Measurements from ENCODE around the gene ADCY3. TPM values are rescaled to one million over a fixed set of nuclear protein-coding genes. Genes with fewer than 3 reads are reported as not detected.

The ADCY3 gene
- total and polyA plus RNA-seq, 2 of the 4 experiments (the other 2 are of a cell fraction) = 17.4 to 46.1 TPM

- Histone ChIP-seq H2AK9ac (replicated peaks; ENCODE audit: low read depth, low read length, poor library complexity) (no peak overlapping the region), H3K4me3 (ENCODE audit: insufficient read depth, low read depth, low read length) (no peak overlapping the region), H2AFZ (replicated peaks; ENCODE audit: low read length, poor library complexity) (peak overlapping the region; percentile 87), H4K20me1 (ENCODE audit: insufficient read depth, low read length) (no peaks in the 10 kb centered on the region), H4K5ac (ENCODE audit: low read depth, low read length) (peak overlapping the region; percentile 55), H2BK120ac (ENCODE audit: low read depth, low read length) (no peak overlapping the region), H4K91ac (ENCODE audit: insufficient read depth, low read depth, low read length) (no peak overlapping the region), H3K27ac (ENCODE audit: insufficient read depth, low read length) (no peak overlapping the region), H3K9ac (ENCODE audit: low read depth, low read length) (no peak overlapping the region), H3K79me1 (ENCODE audit: low read depth in 1 of 2, low read length in 2 of 2) (no peaks in the 10 kb centered on the region), H3K27me3 (ENCODE audit: control insufficient read depth, insufficient read depth, low read length) (no peaks in the 10 kb centered on the region), H3K4me2 (ENCODE audit: low read depth, low read length) (no peak overlapping the region), H2BK15ac (ENCODE audit: low read depth, low read length) (no peak overlapping the region), H3K23ac (ENCODE audit: low read depth, low read length) (no peak overlapping the region), H3K36me3 (ENCODE audit: control insufficient read depth, insufficient read depth, low read length) (no peaks in the 10 kb centered on the region), H3K18ac (ENCODE audit: low read depth, low read length) (no peak overlapping the region), H2AK5ac (ENCODE audit: low read depth, low read length) (no peak overlapping the region), H2BK5ac (ENCODE audit: low read depth, low read length, poor library complexity, severe bottlenecking) (no peak overlapping the region), H2BK20ac (ENCODE audit: low read depth, low read length) (no peak overlapping the region), H4K8ac (ENCODE audit: low read depth in 2 of 2, low read length in 2 of 2) (peak overlapping the region in 1 of 2 experiments; percentile 67; a peak in 1 of 4 replicates), H3K4me1 (ENCODE audit: control insufficient read depth, insufficient read depth, low read length) (peaks cover 3% of the 10 kb centered on the region), H3K14ac (replicated peaks; ENCODE audit: low read depth, low read length) (no peak overlapping the region), H3K4ac (ENCODE audit: low read depth, low read length) (no peak overlapping the region; the same call in 1 of the 2 replicates), H3K9me3 (ENCODE audit: control insufficient read depth, insufficient read depth, low read length) (no peaks in the 10 kb centered on the region), H3K56ac (ENCODE audit: extremely low read depth, insufficient read depth, low read length) (no peak overlapping the region), H3K9me1 (ENCODE audit: insufficient read depth, low read length) (peaks cover 13% of the 10 kb centered on the region)
- ChIA-PET CTCF (no interaction called here), POLR2A (ENCODE audit: unreplicated experiment) (no interaction called here)
- TF ChIP-seq MXI1 (IDR thresholded peaks at IDR 0.05; ENCODE audit: borderline replicate concordance, low read depth, low read length) (no peak), BHLHE40 (IDR thresholded peaks at IDR 0.05; ENCODE audit: low read depth, low read length) (peak; percentile 49; the same call in 1 of the 2 replicates), FOS (IDR thresholded peaks at IDR 0.05; ENCODE audit: low read depth, low read length) (no peak), MAZ (IDR thresholded peaks at IDR 0.05; ENCODE audit: borderline replicate concordance, low read depth, low read length) (no peak)
- 38% methylated on average over 15 of the region's 33 CpGs; no CpG with 5 or more reads in 1 of the 2 experiments for WGBS, 2 experiments (ENCODE audit: extremely low coverage in 2 of 2, insufficient read length in 1 of 2)
- intact Hi-C loops (cut with micrococcal nuclease) (no loop called here), in situ Hi-C loops (cut with MboI; ENCODE audit: low sequenced_read_pairs) (no loop called here), dilution Hi-C loops (cut with HindIII; ENCODE audit: low sequenced_read_pairs, unreplicated experiment) (no loop called here)
- DNase-seq (no peak), ATAC-seq (ENCODE audit: low read depth) (no peak)
- no TSS peak for BruUV-seq (replicated peaks)
These were observed 6.7 kb upstream of the ADCY3 start for GRCh38 chr2:24926602-24927252.

Measured in IMR-90 (cell line).